GM19023 (cell line): Measurements from ENCODE around the gene CD86.

Source experiments
- ATAC-seq: cut with Tn5 transposase; IDR thresholded peaks from one replicate; pipeline ENCODE4 v1.9.1; 2021; ENCODE audit warnings: mild to moderate bottlenecking, moderate library complexity; ENCODE audit not compliant: unreplicated experiment

The CD86 gene

DNA sequence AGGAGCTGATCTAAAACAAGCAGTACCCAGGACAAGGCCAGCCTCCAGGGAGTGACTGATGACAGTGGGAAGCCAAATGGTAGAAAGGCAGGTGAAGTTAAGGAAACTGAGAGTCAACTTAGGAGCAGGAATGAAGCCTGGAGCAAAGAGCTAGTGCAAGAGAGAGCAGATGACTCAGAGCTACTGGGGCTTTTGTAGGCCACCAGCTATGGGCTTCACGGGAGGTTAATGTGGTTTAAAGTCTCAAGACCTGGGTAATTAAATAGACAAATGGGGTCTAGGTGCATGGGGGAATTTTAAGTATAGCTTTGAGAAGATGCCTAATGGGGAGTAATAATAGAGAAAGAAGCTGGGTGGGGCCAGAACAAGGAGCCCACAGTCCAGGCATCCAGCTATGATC, 3.1 kb downstream of the CD86 start:
- ATAC-seq = no peak

DNA sequence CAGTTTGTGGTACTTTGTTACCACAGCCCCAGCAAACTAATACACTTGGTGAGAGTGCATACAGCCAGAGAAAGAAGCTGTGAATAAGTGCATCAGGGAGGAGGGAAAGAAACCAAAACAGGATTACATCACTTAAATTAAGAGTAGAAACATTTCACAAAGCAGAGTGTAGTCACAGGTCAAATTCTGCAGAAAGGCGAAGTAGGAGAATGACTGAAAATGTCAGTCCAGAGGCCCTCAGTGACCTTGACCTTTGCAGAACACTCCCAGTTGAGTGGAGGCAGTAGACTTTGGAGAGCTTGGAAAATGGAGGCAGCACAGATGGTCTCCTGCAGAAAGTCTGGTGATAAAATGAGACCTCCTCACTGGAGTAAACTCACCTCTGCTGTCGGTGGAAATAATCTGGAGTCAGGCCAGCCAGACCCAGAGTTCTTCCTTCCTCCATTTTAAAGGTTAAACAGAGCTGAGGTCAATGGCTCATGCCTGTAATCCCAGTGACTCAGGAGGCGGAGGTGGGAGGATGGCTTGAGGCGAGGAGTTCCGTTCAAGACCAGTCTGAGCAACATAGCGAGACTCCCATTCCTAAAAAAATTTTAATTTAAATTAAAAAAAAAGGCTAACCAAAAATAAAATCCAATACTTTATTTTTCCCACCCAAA, 5.0 kb downstream of the CD86 start:
- no peak for ATAC-seq

DNA sequence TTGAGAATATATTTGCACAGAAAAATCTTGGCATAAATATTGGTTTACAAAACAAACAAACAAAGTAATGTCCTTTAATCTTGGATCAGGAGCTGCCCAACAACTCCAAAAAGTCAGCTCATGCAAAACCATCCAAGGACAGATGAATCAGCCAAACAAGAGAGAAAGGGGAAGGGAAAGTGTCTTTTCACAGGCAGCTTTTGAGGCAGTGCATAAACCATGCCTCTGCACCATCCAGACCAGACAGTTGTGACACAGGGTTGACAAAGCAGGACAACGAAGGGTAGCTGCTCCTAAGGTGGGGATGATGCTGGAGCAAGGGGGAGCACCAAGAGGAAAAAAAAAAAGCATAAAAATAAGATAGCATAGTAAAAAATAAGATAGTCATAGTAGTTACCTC, 8.7 kb downstream of the CD86 start:
- no peak for ATAC-seq

DNA sequence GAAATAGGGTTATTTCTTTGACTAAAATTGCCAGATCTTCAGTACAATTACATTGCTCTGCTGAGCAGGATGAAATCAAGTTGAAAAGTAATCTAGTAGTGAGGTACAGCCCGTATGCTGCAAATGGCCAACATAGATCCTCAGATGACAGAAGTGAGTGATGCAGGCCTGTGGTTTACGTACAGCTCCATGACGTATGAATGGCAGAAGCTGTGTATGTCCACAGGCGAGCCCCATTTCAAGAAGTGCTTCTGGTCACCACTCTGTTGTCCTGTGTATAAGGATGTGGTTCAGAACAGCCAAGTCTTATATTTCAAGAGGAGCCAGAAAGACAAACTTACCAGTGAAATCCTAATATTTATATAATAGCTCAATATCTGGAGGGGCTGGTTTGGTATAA, 9.2 kb downstream of the CD86 start:
- no peak for ATAC-seq

DNA sequence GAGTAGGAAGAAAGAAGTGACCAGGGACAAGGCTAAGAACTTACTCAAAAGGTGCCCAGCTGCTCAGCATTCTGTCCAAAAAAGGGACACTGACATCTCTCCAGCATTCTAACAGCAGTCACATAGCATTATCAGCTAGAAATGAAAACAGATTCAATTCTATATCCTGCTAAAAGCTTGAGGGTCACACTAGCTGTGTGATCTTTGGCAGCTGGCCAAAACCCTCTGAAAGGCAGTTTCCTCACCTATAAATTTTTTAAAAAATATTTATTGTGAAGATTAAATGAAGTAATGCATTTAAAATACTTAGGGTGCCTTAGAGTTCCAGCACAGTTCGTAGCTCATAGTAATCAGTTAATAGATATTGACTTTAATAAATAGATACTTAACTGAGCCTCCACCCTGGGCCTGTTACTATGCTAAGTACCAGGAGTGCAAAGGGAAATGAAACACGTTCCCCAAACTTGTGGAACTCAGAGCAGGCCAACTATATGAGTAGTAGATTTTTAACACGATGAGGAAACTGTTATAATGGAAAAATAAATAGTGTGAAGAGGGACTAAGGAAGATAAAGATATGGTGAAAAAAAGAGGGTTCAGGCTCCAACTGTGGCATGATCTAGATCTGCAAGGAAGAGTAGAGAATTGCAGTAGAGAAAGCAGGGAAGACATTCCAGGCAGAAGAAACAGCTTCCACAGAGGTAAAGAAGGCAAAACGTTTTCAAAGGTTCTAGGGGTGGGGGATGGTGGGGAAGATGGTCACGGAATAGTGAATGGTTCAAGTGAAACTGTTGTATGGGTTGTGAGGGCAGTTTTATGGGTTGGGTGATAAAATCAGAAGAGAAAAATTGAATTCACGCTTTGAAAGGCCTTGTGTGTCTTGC, 11.4 kb downstream of the CD86 start:
- ATAC-seq = no peak

DNA sequence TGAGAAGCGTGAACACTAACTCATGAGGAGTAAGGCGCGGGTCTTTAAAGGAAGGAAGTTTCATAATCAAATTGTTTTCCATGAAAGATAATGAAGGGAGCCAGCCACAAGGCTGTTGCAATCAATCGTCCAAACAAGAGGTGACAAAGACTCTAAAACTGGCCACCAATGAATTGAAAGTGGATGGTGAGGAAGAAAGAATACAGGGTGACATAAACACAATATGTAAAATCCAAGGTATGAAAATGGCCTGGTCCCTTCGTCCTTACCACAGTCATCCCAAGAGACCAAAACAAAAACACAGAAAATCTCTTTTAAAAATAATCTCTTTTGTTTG, 12.0 kb downstream of the CD86 start:
- ATAC-seq = no peak

DNA sequence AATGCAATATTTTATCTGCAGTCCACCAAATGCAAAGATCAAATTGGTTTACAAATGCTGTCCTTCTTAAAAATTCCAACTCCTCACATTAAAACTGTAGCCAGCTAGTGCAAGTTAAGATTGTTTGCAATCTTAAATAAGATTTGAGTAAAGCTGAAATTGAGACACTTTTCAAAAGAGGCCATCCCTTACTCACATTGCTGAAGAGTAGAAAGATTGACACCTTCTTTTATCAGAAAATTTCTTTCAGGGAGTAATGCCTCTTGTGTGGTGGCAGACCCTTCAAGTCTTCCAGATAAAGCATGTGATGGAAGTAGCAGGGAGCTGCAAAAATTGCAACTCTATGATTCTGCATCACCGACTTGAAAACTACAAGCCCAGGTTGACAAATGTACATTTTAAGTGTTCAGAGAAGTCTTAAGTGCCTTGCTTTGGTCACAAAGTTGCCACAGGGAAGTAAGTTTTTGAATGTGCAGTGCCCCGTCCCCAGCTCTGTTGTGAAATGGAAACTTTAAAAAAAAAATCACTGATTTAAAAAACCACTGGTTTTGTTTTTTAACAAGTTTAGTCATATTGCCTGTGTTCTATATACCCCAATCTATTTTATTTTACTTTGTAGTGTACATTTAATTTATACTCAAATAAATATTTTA, 12.6 kb downstream of the CD86 start:
- ATAC-seq = peak; percentile 49

DNA sequence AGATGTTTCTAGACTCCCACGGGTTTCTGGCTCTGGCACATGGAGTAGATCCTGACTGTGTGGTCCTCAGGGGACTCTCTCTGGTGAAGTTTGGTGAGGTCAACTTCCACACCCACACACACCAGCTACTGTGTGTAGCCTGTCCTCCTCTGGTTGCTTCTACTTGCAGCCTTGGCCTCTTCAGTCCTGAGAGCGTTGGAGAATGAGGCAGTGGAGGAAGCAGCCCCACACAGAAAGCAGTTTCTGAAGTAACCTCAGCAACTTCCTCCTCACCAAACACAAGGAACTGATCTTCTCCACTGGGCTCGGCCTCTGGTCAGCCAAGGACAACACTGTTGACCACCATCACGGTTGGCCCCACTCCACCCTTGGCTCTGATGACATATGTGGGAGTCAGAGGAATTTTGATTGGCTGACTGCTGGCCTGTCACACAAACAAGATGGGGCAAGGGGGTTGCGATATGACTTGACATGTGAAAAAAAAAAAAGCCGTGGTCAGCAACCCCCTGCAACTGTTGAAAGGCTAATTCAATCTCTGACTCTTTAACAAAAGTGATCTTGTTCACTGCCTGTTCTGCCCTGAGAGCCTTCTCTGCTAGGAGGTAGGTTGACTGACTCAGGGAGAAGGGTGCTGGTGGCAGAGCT, 19.6 kb downstream of the CD86 start:
- peak; percentile 61 for ATAC-seq

DNA sequence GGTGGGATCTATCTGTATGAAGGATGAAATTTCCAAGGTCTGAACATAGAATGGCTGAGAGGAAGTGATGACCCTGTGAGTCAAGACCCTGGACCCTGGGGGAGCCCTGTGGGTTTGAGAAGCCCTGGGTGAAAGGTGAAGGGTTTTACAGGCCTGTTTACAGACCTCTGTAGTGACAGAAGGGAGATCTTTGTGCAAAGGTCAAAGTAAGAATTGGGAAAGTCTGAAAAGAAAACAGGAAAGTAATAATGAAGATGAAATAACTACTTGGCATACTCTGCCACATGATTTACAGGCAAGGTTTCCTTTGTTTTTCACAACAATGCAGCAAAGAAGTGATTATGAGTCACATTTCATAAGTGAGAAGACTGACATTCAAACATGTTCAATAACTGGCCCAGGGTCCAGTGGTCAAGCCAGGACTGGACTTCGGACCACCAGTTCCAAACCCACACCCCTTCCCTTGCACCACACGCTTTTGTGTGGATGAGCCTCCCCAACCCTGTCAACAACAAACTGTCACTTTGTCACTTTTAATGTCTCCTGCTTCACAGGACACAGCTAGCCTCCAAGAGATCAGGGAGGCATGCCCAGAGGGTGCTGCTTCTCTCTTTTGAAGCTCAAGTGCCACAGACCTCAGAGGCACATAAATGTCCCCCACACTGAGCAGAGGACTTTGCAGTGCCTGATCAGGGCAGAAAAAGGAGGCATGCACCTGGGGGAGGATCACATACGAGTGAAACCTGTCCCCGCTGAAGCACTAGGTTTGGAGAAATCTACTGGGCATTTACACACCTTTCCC, 21.5 kb downstream of the CD86 start:
- no peak for ATAC-seq

DNA sequence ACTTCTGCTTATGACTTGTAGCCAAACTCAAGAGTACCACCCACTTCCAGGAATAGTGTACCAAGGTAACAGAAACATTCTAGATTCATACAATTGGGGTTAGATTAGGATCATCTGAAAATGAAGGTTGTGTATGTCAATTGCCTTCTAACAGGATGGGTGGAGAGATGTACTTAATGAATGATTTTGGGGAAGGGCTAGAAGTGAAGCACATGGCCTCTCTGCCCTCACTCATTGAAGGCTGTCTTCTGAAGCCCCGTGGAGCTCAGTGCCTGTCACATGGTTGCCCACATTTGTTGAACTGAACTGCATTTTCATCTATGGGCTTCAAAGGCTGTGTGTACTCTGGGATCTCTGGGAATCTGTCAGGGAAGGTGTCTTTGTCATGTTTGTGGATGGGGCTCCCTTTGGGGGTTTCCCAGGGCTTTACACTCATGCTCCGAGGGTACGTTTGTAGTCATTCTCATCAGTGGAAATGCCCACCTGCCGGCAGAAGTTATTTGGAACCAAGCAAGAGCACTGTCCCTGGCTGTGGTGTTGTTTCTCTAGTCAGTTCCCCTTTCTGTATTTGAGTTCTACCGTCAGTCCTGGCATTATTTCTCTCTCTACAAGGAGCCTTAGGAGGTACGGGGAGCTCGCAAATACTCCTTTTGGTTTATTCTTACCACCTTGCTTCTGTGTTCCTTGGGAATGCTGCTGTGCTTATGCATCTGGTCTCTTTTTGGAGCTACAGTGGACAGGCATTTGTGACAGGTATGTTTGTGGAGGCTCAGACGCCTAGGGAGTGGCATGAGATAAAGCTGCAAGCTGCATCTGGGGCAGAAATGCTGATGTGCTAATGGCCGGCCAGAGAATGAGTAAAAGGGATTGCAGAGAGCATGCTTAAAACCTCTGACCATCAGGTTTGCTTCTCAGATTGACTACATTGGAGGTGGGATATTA, 22.4 kb downstream of the CD86 start:
- no peak for ATAC-seq

DNA sequence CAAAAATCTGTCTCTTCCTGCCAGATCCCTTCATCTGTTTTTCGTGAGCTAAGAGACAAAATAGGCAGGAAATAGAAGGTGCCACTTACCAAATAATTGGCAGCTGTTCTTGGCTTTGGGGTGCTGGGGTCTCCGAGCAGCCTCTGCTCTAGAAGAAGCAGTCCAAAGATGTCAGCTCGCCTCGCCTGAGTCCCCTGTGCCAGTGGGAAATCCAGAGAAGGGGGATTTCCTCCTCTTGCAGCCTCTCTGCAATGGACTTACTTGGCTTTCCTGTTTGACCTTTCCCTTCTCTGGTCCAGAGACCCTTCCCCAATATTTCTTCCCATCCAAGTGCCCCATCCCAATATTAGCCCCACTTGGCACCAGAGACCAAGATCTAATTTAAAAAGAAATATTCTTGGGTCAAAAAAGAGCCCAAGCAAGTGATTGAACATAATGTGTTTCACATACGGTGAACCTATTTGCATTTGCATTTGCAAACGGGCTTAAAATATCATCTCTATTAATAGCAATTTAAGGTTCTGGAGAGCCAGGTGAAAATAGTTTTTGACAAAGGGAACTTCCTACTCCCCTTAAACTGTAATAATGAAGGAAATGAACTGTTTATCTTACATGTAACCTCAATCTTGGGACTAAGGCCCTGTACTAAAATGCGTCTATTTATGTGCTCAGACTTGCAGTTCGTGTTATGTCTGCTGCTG, 23.2 kb downstream of the CD86 start:
- no peak for ATAC-seq

DNA sequence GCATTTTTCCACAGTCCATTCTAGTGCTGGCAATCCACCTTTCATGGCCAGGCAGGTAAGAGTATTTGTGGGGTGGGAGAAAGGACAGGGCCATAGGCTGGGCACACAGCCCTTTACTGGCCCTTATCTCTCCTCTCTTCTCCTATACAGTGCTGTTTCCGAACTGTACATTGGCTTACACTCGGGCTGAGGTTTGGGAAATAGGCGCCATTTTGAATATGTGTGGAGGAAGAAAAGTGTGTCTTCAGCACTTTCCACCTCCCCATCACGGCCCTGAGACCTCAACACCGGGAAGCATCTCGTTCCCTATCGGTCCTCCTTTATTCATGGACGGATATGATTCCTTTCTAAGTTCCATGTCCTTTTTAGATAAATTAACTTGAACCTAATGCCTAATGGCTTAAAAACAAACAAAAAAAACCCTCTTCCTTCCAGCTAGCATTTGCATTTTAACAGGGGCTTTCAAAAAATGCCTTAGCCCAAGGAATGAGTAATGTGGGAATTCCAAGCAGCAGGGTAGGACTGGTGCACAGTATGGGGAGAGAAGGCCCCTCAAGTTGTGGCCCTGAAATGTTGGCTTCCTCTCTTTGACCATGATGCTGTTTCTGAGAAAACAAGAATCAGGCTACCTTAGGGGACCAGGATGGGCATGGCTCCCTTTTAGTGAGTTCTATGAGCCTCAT, 24.5 kb downstream of the CD86 start:
- no peak for ATAC-seq

DNA sequence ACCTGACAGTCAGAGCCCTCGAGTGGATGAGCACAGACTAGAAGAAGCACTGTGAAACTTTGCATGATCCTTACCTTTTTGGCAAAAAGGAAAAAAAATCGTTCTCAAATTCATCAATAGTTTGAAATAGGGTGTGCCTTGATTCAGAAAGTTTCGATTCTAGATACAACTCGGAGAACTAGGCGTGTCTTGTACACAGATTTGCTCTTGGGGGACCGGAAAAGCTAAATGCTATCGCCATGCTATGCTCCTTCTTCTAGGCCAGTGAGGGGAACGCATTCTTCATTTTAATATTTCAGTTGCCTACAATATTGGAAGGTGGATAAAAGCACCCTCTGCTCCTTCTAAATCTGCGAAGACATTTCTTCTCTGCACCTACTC, 25.0 kb downstream of the CD86 start:
- ATAC-seq = no peak

DNA sequence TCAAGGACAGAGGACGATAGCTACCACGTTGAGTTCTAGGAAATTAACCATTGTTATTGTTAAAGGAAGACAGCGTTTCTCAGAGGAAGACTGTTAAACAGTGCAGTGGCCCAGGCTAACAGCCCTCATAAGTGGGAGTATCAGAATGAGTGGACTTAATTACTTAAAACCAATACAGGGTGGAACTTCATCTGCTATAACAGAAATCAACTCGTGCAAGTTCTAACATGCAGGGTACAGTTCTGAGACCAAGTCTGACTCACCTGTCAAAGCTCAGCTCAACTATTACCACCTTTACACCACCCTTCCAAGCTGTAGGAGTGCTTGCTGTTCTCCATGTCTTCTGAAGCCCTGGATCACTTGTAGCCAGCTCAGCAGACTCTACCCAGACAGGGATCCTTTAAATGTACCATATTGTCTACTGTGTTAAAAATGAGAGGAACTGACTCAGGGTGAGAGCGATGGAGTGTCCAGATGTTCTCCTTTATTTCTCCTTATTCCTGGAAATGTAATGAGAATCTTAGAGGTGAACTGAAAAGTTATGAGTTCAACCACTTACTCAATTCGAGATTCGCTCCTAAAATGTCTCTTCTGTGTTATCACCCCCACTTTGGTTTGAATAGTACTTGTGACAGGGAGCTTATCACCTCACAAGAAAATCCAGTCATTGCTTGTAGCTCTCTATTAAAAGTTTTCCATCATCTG, 26.5 kb downstream of the CD86 start:
- peak; percentile 36 for ATAC-seq

DNA sequence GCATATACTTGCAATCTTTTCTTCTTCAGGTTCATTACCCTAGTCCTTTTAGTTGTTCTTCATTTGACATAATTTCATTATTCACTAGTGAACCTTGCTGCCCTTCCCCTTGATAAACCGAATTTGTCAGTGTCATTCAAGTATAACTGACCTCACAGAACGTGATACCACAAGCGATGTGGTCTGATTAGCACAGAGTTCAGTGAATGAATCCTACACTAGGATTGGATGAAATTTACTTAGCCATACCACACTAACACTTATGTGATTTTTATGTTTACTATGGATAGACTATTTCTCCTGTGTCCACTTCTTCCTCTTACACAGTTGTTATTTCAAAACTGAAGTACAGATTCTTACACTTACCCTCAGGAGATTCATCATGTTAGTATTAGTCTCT, 27.2 kb downstream of the CD86 start:
- ATAC-seq = no peak

DNA sequence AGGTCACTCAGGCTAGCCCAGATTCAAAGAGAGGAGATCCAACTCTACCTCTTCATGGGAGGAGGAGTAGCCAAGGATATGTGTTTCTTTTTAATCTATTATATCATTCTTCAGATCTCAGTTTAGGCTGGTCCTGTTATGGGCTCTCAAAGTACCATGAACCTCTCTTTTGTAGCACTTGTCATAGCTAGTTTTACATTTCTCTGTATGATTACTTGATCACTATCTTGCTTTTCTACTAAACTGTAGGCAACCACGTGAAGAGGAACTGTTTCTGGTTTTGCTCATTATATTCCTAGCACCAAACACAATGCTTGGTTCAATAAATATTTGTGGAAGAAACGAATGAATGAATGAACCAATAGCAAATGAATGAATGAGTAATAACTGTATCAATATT, 29.6 kb downstream of the CD86 start:
- no peak for ATAC-seq

DNA sequence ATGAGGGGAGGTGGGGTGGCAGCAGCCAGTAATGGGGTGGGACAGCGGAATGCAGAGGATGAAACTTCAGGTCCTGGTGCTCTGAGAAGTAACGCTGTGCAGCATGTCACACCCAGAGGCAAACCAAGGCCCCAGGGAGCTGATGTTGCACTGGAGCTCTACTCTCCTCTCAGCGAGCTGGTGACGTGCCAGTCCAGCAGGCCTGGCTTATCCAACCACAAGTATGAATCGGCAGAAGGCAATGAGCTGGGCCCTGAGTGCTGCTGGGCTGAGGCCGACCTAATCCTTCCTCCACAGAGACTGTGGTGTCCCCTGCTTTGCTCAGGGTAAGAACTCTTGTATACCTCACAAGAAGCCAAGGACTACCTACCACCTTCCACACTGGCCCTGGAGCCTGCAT, 30.5 kb downstream of the CD86 start:
- ATAC-seq = no peak

DNA sequence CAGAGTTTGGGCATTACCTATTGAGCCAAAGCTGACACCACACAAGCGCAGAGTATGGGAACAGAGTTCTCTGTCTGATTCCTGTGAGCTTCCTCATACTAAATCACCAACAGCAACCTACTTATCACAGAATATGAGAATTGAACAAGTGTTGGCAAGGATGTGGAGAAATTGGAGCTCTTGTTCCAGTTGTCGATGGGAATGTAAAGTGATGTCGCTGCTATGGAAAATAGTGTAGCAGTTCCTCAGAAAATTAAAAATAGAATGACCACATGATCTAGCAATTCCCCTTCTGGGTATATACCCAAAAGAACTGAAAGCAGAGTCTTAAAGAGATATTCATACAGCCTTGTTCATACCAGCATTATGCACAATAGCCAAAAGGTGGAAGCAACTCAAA, 33.4 kb downstream of the CD86 start:
- ATAC-seq = no peak
